ENCODE measurements around the gene MRPS27.

MRPS27 gene

DNA sequence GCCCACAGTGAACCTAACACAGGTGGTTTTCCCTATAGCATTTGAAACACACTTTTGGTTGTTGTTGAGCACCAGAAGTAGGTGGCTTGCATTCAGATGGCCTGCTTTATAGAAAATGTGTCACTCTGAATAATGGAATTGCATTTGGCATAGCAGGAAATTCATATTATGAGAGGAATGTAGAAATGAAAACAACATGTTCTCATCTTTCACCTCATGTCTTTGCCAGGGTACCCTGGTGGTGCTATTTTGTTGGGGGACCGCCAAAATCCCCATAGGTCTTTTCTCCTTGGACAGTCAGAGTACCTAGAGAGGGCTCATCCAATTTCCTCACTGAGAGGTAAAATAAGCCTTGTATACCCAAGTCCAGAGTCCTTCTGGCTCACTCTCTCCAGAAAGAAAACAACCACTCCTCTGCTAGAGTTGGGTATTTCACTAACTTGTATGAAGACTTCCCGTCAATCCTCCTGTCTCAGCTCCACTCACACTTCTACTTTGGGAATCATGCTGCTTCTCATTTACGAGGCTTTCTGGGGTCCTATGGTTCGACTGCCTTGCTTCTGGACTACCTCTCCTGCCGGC lies 67.4 kb downstream of the MRPS27 start:
- DNase-seq: no peak

DNA sequence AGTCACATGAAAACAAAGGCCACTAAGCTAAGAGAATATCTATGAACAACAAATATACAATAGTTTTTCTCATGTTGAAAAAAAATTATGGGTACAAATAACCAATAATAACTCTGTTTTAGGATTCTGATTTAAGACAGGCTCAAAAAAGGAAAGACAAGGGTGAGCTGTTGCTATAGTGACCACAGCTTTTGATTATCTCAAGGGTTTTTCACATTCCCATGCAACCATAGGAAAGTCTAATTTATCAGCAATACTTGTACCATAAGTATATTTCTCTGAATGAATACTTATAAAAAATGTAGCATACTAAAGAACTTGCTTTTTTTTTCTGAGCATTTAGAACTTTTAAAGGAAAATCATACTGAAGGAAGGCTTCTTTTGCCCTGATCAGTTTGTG lies 68.0 kb downstream of the MRPS27 start:
- DNase-seq: no peak

DNA sequence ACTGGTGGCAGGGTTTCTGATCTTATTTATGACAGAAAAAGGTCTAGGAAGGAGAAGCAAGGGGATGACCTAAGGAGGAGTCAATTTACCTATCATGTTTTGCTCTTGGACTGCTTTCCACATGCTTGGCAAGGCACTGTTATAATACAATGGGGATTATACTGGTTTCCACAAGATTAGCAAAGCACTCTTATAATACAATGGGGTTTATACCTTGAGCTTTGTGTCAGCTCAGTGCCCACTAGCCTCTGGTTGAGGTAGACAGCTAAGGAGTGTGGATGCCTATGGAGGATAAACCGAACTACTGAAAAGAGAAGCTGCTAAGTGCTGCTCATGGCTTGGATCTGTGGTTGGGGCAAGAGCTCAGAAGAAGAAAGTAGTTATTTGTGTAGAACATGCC lies 68.7 kb downstream of the MRPS27 start:
- DNase-seq: no peak

GRCh38 chr5:72248410-72248981 lies 71.5 kb downstream of the MRPS27 start:
- no peak for DNase-seq

- DNase-seq: no peak
These were observed 73.0 kb downstream of the MRPS27 start for GRCh38 chr5:72246954-72247442.

DNA sequence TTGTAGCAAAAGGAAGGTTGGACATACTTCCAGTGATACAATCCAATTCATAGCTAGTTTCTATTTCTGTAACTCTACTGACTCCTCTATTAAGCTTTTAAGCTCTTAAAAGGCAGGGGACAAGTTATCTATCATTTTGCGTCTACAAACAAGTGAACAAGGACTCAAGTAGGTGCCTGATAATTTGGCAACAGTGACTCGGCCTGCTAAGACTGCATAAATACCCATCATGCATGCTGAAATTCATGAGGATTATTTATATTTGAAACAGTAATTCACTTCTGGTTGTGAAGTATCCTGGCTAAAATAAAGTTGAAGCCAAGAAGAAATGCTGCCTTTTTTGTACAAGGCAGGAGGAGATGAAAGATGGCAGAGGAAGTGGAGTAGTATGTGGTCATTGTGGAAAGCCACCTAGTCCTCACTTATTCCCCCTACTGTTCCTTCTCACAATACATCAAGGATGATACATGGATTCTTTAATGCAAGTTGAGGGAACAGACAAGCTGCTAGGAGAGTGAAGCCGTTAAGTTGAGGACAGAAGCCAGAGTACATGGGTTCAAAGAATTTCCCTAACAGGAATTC lies 74.0 kb downstream of the MRPS27 start:
- DNase-seq: no peak

GRCh38 chr5:72245546-72245945 lies 74.5 kb downstream of the MRPS27 start:
- no peak for DNase-seq

DNA sequence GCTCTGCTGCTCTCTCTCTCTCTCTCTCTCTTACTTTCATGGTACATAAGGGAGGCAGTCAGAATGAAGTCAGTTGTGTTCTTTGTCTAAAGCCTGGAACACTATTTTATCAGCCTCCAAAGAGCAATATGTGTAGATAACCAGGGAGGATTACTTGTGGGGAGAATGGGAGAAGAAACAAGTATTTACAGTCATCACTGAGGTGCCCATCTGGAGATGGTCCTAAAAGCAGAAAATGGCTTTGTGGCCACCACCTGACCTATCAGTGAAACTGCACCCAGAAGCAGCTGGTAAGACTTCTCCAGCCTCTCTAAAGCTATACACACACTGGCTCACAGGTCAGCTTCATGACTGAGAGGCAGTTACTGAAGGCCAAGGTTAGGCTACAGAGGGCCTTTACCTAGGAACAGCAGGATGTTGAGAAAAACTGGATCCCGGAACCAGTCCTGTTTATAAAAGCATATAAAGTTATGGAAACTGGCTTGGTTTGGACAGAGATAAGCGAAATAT lies 75.1 kb downstream of the MRPS27 start:
- no peak for DNase-seq

GRCh38 chr5:72243706-72244105 lies 76.3 kb downstream of the MRPS27 start:
- no peak for DNase-seq

DNA sequence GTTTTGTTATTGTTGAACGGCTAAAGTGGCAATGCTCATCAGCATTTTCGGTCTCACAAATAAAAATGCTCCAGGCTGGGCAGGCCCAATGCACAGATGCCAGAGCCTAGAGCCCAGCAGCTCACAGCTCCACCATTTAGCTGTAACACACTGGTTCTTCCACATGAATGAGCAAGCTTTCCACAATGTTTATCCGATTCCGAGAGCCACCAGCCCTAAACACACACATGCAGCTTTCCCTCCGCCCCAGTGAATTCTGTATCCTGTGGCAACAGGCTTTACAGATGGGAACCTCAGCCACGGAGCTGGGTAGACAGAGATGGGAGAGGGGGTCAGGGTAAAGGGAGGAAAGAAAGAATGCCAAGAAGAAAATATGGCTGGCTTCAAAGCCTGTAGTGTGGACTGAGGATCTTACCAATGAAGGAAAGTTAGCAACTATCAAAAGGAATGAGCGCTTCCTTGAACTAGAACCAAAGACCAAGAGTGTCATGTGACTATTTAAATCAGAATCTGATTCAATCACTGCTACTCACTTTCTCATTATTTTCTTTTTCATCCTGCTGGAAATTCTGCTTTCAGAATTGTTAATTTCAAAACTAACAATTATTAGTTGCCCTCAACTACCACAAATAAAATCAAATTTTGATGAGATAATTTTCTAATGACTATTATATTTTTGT lies 77.1 kb downstream of the MRPS27 start:
- DNase-seq: no peak

- no peak for DNase-seq
These were observed 78.6 kb downstream of the MRPS27 start for GRCh38 chr5:72241346-72242003.

- DNase-seq: no peak
These were observed 81.2 kb downstream of the MRPS27 start for GRCh38 chr5:72238712-72239445.

DNA sequence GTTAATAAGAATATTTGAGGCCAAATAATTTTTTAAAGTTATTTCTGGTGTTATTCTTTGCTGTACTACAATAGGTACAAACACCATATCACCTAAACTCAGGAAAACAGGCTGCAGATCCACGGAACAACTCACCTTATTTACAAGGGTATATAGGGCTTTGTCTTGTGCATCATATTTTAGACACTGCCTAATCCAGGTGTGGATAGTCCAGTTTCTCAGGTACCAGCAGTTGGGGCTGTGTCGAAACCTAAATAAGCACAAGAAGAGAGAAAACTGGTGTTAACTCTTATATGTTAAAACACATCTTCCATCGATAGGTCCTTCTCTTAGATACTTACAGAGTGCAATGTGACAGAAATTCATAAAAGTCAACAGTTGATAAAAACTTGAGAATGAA lies 82.2 kb downstream of the MRPS27 start:
- no peak for DNase-seq

DNA sequence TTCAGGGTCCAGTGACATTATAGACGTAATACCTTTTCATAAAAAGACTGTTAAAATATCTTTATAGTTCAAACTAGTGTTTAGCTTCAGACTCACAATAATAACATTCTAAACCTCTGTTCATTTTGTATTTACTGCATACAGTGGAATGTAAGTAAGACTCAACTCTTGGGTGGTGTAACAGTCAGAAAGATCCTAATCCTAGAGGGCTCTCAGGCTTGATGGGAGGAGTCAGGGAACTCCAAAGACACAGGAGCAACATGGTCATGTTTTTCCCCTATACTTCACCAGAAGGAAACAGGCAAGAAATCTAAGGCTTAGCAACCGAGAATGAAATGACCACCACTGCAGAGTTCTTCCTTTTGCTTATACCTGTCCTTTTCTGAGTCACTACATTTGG lies 82.6 kb downstream of the MRPS27 start:
- no peak for DNase-seq

DNA sequence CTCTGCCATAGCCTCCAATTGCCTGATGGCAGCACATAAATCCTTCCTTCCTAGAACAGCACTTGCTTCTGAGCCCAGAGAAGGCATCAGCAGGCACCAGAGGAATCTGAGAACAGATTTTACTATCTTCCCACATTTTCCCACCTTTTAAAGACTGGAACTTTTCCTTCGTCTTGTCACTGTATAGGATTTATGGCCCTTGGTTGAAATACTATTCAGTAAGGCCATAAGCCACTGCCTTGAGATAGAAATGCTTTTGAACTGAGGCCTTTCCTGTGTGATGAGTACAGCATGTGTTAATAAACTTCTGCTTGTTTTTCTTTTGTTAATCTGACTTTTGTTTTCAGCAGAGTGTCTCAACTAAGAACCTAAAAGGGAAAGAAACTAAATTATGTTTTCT lies 84.3 kb downstream of the MRPS27 start:
- DNase-seq: no peak

- DNase-seq: no peak
These were observed 85.2 kb downstream of the MRPS27 start for GRCh38 chr5:72234868-72235267.

DNA sequence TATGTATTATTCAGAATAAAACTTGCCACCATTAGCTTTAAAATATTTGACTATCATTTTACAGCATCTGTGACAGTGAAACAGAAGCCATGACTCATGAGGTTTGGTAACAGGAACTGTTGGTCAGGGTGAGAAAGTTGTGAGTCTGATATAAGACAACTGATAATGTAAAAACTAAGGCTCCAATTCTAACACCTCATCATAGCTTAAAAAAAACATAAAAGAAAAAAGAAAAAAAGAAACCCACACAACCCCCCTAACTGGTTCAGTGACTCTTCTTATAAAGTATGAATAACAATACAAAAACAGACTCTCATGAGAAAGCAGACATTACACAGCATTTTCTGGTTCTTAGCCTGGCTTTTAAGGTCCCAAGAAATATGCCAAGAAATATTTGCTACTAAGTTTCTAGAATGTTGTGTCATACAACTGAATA lies 85.8 kb downstream of the MRPS27 start:
- peak; percentile 31 for DNase-seq

GRCh38 chr5:72233835-72234234 lies 86.2 kb downstream of the MRPS27 start:
- DNase-seq: no peak

DNA sequence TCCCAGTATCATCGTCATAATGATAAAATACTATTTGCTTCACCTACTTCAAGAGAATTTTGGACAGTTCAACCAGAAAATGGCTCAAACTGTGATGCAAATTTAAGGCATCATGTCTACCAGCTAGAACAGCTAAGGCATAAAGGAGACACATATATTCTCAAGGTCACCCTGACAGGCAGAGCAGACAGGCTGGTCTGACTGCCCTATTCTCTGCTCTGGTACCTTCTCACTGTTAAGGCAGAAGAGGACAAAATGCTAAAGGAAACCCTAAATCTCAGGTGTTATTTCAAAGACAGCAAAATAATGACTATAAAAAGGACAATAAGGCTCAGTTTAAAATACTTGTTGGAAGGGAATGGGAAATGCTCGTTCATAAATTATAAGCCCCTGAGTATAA lies 87.2 kb downstream of the MRPS27 start:
- no peak for DNase-seq

DNA sequence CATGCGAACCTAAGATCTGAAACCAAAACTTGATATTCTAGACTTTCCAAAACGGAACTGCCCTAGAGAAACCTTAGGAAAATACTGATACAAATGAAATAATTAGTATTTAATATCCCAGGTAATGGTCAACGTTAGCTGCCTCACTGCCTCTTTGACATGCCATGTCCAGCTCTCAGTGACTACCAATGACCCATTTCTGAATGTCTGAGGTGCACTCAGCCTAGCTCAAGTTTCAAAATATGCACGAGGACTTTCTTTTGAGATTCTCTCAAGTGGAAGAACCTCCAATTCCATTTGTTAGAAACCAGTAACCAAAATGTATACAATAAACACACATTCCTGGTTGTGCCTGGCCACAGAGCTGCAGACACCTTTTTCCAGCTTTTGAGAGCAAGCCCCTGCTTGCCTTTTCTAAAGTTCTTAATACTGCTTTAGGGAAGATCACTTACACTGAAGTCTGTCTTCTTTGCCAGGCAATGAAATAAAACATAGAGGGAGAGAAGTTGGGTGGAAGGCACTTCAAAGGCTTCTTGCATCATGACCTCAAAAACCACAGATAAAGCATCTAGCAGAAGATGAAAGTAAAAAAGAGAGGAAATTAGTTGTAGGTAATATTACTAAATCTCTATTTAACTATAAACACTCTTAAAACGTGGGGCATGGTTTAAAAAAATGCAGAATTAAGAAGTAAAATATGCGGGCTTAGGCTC lies 87.9 kb downstream of the MRPS27 start:
- DNase-seq: no peak

GRCh38 chr5:72228960-72229359 lies 91.1 kb downstream of the MRPS27 start:
- no peak for DNase-seq

GRCh38 chr5:72226950-72227349 lies 93.1 kb downstream of the MRPS27 start:
- no peak for DNase-seq
